ENCODE data around the gene SUGCT.

The SUGCT gene

DNA sequence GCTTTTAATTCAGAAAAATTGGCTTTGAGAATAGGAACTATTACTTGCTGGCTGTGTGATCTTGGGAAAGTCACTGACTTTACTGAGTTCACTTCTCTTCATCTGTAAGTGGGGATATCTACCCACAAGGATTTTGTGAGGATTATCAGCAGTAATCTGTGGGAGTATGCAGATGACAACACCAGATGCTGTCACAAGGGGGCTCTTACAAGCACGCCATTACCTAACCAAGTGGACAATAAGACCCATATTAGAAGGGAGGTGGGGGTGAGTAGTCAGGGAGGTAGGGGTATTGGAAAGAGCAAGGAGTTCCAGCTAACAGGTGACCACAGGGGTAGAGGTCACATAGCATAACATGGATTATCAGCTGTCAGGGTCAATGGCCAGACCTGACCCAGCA is 569.4 kb downstream of the SUGCT start:
- Histone ChIP-seq H3K36me3 (ENCODE audit: insufficient read depth, low read length) (no peaks in the 10 kb centered on the region), H3K27ac (ENCODE audit: low read length) (no peak overlapping the region), H3K79me2 (ENCODE audit: insufficient read depth, low read length) (no peaks in the 10 kb centered on the region), H3K4me3 (ENCODE audit: low read depth in 1 of 2, low read length in 2 of 2) (no peak overlapping the region), H4K20me1 (ENCODE audit: insufficient read depth, low read length) (no peaks in the 10 kb centered on the region), H3K9ac (ENCODE audit: low read depth, low read length) (no peak overlapping the region), H2AFZ (ENCODE audit: low read depth, low read length) (no peak overlapping the region), H3K9me3 (ENCODE audit: insufficient read depth, low read length, severe bottlenecking) (no peaks in the 10 kb centered on the region), H3K4me1 (ENCODE audit: insufficient read depth, low read length) (peaks cover 21% of the 10 kb centered on the region), H3K4me2 (ENCODE audit: insufficient read depth, low read length) (no peak overlapping the region), H3K27me3 (ENCODE audit: insufficient read depth, low read length, poor library complexity) (no peaks in the 10 kb centered on the region)
- ATAC-seq (ENCODE audit: insufficient read depth, low read depth) (no peak), DNase-seq (no peak)
- no peak for TF ChIP-seq EZH2 (IDR thresholded peaks at IDR 0.05; ENCODE audit: borderline replicate concordance, low read depth, low read length, severe bottlenecking)
- TF ChIP-seq, protein P1, sequence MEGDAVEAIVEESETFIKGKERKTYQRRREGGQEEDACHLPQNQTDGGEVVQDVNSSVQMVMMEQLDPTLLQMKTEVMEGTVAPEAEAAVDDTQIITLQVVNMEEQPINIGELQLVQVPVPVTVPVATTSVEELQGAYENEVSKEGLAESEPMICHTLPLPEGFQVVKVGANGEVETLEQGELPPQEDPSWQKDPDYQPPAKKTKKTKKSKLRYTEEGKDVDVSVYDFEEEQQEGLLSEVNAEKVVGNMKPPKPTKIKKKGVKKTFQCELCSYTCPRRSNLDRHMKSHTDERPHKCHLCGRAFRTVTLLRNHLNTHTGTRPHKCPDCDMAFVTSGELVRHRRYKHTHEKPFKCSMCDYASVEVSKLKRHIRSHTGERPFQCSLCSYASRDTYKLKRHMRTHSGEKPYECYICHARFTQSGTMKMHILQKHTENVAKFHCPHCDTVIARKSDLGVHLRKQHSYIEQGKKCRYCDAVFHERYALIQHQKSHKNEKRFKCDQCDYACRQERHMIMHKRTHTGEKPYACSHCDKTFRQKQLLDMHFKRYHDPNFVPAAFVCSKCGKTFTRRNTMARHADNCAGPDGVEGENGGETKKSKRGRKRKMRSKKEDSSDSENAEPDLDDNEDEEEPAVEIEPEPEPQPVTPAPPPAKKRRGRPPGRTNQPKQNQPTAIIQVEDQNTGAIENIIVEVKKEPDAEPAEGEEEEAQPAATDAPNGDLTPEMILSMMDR (IDR thresholded peaks at IDR 0.05; ENCODE audit: borderline replicate concordance, extremely low read depth, low read length, poor library complexity, severe bottlenecking): no peak

DNA sequence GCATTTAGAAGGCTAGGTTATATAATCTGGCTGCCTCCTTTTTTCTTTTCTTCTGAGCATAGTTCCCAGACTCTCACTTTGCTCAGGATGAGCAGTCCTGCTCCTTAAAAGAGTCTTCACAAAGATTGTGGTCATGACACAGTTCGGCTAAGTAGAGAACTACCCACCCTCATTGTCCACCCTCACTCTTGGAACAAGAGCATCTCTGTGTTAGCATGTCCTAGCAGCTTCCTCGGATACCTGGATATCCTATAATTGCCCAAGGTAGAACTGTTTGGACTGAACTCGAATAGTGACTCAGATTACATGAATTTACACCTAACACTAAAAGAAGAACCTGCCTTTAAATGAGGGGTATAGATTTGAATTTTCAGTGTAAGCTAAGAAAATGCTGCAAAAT is 572.0 kb downstream of the SUGCT start:
- H3K79me2 ChIP-seq (ENCODE audit: insufficient read depth, low read length): no peaks in the 10 kb centered on the region
- H3K9me3 ChIP-seq (ENCODE audit: insufficient read depth, low read length, severe bottlenecking): no peaks in the 10 kb centered on the region

DNA sequence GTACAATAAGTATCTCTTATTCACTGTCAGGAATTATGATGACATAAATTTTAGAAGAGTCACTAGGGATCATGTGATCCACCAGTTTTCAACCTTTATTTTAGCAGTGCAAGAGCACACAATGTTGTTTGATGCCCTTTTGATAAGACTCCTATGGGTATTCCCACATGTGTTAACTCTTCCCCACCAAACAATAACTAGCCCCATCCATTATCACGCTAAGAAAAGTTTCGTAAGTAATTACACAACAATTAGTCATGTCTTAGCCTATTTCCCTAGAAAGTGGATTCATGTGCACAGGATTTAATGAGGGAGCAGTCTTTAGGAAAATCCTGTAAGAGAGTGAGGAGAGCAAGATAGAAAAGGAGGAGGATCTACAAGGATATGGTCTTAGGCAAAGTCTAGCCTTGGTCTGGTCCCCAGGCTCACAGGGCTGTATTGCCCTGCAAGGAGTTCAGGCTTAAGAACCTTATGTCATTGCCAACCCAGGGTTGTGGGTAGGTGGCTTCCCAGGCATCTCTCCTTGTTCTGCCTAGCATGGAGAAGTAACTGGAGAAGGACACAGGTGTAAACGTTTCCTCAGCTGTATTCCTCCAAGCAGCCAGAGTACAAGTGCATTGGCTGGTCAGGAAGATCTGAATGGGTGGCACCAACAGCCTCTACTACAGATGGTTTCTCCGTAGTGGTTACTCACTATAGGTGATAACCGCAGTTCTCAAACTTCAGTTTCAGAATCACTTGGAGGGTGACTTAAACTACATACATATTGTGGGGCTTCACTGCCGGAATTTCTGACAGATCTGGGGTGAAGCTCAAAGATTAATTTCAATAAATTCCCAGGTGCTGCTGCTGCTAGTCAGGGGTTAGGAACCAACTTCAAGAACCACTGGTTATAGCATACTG is 574.5 kb downstream of the SUGCT start:
- H3K4me3 ChIP-seq (ENCODE audit: low read depth in 1 of 2, low read length in 2 of 2): no peak overlapping the region
- H3K4me2 ChIP-seq (ENCODE audit: insufficient read depth, low read length): no peak overlapping the region
- no peak for TF ChIP-seq EZH2 (IDR thresholded peaks at IDR 0.05; ENCODE audit: borderline replicate concordance, low read depth, low read length, severe bottlenecking)
- TF ChIP-seq, protein P1 (IDR thresholded peaks at IDR 0.05; ENCODE audit: borderline replicate concordance, extremely low read depth, low read length, poor library complexity, severe bottlenecking): no peak
- no peak for DNase-seq
- no peaks in the 10 kb centered on the region for H3K79me2 ChIP-seq (ENCODE audit: insufficient read depth, low read length)
- no peak overlapping the region for H3K27ac ChIP-seq (ENCODE audit: low read length)
- H3K27me3 ChIP-seq (ENCODE audit: insufficient read depth, low read length, poor library complexity): no peaks in the 10 kb centered on the region
- no peak overlapping the region for H3K9ac ChIP-seq (ENCODE audit: low read depth, low read length)
- no peaks in the 10 kb centered on the region for H4K20me1 ChIP-seq (ENCODE audit: insufficient read depth, low read length)
- no peaks in the 10 kb centered on the region for H3K4me1 ChIP-seq (ENCODE audit: insufficient read depth, low read length)
- no peak overlapping the region for H2AFZ ChIP-seq (ENCODE audit: low read depth, low read length)
- H3K36me3 ChIP-seq (ENCODE audit: insufficient read depth, low read length): no peaks in the 10 kb centered on the region
- H3K9me3 ChIP-seq (ENCODE audit: insufficient read depth, low read length, severe bottlenecking): no peaks in the 10 kb centered on the region
- no peak for ATAC-seq (ENCODE audit: insufficient read depth, low read depth)

More for the DNA sequence above, 572.0 kb downstream of the SUGCT start:
- H3K4me2 ChIP-seq (ENCODE audit: insufficient read depth, low read length): no peak overlapping the region
- DNase-seq (no peak), ATAC-seq (ENCODE audit: insufficient read depth, low read depth) (no peak)
- H3K27ac ChIP-seq (ENCODE audit: low read length): no peak overlapping the region
- H3K9ac ChIP-seq (ENCODE audit: low read depth, low read length): no peak overlapping the region
- no peak for TF ChIP-seq EZH2 (IDR thresholded peaks at IDR 0.05; ENCODE audit: borderline replicate concordance, low read depth, low read length, severe bottlenecking)
- TF ChIP-seq, protein P1 (IDR thresholded peaks at IDR 0.05; ENCODE audit: borderline replicate concordance, extremely low read depth, low read length, poor library complexity, severe bottlenecking): no peak
- H4K20me1 ChIP-seq (ENCODE audit: insufficient read depth, low read length): no peaks in the 10 kb centered on the region
- no peaks in the 10 kb centered on the region for H3K36me3 ChIP-seq (ENCODE audit: insufficient read depth, low read length)
- no peak overlapping the region for H2AFZ ChIP-seq (ENCODE audit: low read depth, low read length)
- H3K27me3 ChIP-seq (ENCODE audit: insufficient read depth, low read length, poor library complexity): no peaks in the 10 kb centered on the region
- H3K4me3 ChIP-seq (ENCODE audit: low read depth in 1 of 2, low read length in 2 of 2): no peak overlapping the region
- no peaks in the 10 kb centered on the region for H3K4me1 ChIP-seq (ENCODE audit: insufficient read depth, low read length)

All from DND-41 (cell line).